GM21737 (cell line): Measurements from ENCODE around the gene TPCN2.
"Not testable (repeated sequence)": the region's sequence is repeated elsewhere in the genome, so short reads cannot be mapped to it uniquely, and the experiment has no call there.

Experiments used
- ATAC-seq: cut with Tn5 transposase; IDR thresholded peaks from one replicate; pipeline ENCODE4 v1.9.1; 2021; ENCODE audit warnings: mild to moderate bottlenecking, moderate library complexity; ENCODE audit not compliant: unreplicated experiment

The TPCN2 gene

GRCh38 chr11:69141742-69142141 is 93.0 kb downstream of the TPCN2 start:
- no peak for ATAC-seq

GRCh38 chr11:69142895-69143294 is 94.2 kb downstream of the TPCN2 start:
- ATAC-seq, result no peak

GRCh38 chr11:69144316-69145049 is 95.8 kb downstream of the TPCN2 start:
- no peak for ATAC-seq

GRCh38 chr11:69145050-69145380 is 96.3 kb downstream of the TPCN2 start:
- no peak for ATAC-seq

- ATAC-seq, result no peak
Measured at GRCh38 chr11:69148377-69148762, 99.6 kb downstream of the TPCN2 start.

- no peak for ATAC-seq
Measured at GRCh38 chr11:69148806-69149205, 100.1 kb downstream of the TPCN2 start.

GRCh38 chr11:69149338-69150045 is 100.8 kb downstream of the TPCN2 start:
- ATAC-seq, result not testable (repeated sequence)

- no peak for ATAC-seq
Measured at GRCh38 chr11:69150175-69150574, 101.4 kb downstream of the TPCN2 start.

GRCh38 chr11:69151836-69152235 is 103.1 kb downstream of the TPCN2 start:
- no peak for ATAC-seq

GRCh38 chr11:69152733-69153421 is 104.1 kb downstream of the TPCN2 start:
- ATAC-seq, result no peak

- no peak for ATAC-seq
Measured at GRCh38 chr11:69153661-69154060, 104.9 kb downstream of the TPCN2 start.

- no peak for ATAC-seq
Measured at GRCh38 chr11:69154211-69154913, 105.6 kb downstream of the TPCN2 start.

- no peak for ATAC-seq
Measured at GRCh38 chr11:69154938-69155301, 106.2 kb downstream of the TPCN2 start.

GRCh38 chr11:69155302-69156234 is 106.8 kb downstream of the TPCN2 start, which contains the start of gene SMIM38:
SMIM38 (plus strand) TSS chr11:69155935; CDS start chr11:69157847, 1,912 bp downstream.
- ATAC-seq, result no peak

GRCh38 chr11:69156235-69156639 is 107.5 kb downstream of the TPCN2 start:
- ATAC-seq, result no peak

GRCh38 chr11:69156673-69157155 is 108.0 kb downstream of the TPCN2 start:
- no peak for ATAC-seq

GRCh38 chr11:69157156-69157821 is 108.6 kb downstream of the TPCN2 start:
- no peak for ATAC-seq

GRCh38 chr11:69157822-69158231 is 109.1 kb downstream of the TPCN2 start:
- no peak for ATAC-seq

GRCh38 chr11:69158301-69159149 is 109.8 kb downstream of the TPCN2 start:
- no peak for ATAC-seq
